HepG2 (cell line): ENCODE measurements around the gene DNAJA3. TPM values are rescaled to one million over a fixed set of nuclear protein-coding genes. Genes with fewer than 3 reads are reported as not detected.
A peak's percentile ranks its signal among the peaks of the same experiment; 100 is the strongest.

Experiments
- ARID5B ChIP-seq: IDR thresholded peaks from 2 replicates; pipeline ENCODE4 v1.4.0; 2020; ENCODE audit warnings: mild to moderate bottlenecking, missing genetic modification reagents
- ATF3 ChIP-seq: sonication (generic); formaldehyde crosslinking; IDR thresholded peaks from 2 replicates; pipeline ENCODE4 v1.4.0; 2020; ENCODE audit warnings: missing genetic modification reagents
- BHLHE40 ChIP-seq: IDR thresholded peaks from 2 replicates; pipeline ENCODE4 v1.6.1; 2011; ENCODE audit warnings: low read length, improper control_type of control experiment
- EZH2 ChIP-seq: conservative IDR thresholded peaks from 2 replicates; pipeline ENCODE4 v1.6.1; 2012; ENCODE audit warnings: mild to moderate bottlenecking, low read depth, low read length, moderate library complexity
- FIP1L1 ChIP-seq: fragments of 200-400 bp; formaldehyde crosslinking; IDR thresholded peaks from 2 replicates; pipeline ENCODE4 v1.6.1; 2018; ENCODE audit warnings: low read depth, mild to moderate bottlenecking, low read length, moderate library complexity, borderline replicate concordance; ENCODE audit not compliant: insufficient read depth
- FOXJ3 ChIP-seq: sonication (generic); formaldehyde crosslinking; IDR thresholded peaks from 2 replicates; pipeline ENCODE4 v1.4.0; 2020; ENCODE audit warnings: missing genetic modification reagents, mild to moderate bottlenecking, borderline replicate concordance
- FOXP1 ChIP-seq, 2 experiments: fragments of 450-650 bp in 1 of 2; IDR thresholded peaks; 2 replicates each; pipeline ENCODE4 v1.6.1; 2017 to 2018; ENCODE audit warnings: antibody characterized with exemption in 1 of 2
- GLI4 ChIP-seq: sonication (generic); formaldehyde crosslinking; IDR thresholded peaks from 2 replicates; pipeline ENCODE4 v1.5.1; 2020; ENCODE audit warnings: missing genetic modification reagents, mild to moderate bottlenecking, moderate library complexity, borderline replicate concordance
- GTF3A ChIP-seq: sonication (generic); formaldehyde crosslinking; conservative IDR thresholded peaks from 2 replicates; pipeline ENCODE4 v1.4.0; 2020; ENCODE audit warnings: mild to moderate bottlenecking, missing genetic modification reagents
- HOXA3 ChIP-seq: sonication (generic); formaldehyde crosslinking; IDR thresholded peaks from 2 replicates; pipeline ENCODE4 v1.5.0; 2020; ENCODE audit warnings: missing genetic modification reagents
- MAFK ChIP-seq, 2 experiments: IDR thresholded peaks in 1 of 2; conservative IDR thresholded peaks in 1 of 2; 2 replicates each; pipeline ENCODE4 v1.6.1; 2011; ENCODE audit warnings: improper control_type of control experiment in 2 of 2, low read length in 2 of 2
- MED1 ChIP-seq: sonication (generic); formaldehyde crosslinking; IDR thresholded peaks from 2 replicates; pipeline ENCODE4 v1.4.0; 2020; ENCODE audit warnings: missing genetic modification reagents
- MIER2 ChIP-seq: IDR thresholded peaks from 2 replicates; pipeline ENCODE4 v1.6.1; 2016; ENCODE audit warnings: missing biosample characterization, missing genetic modification reagents
- MIXL1 ChIP-seq: IDR thresholded peaks from 2 replicates; pipeline ENCODE4 v1.6.1; 2016
- MTF2 ChIP-seq: sonication (generic); formaldehyde crosslinking; IDR thresholded peaks from 2 replicates; pipeline ENCODE4 v1.5.0; 2020; ENCODE audit warnings: missing genetic modification reagents, borderline replicate concordance
- MXD4 ChIP-seq: IDR thresholded peaks from 2 replicates; pipeline ENCODE4 v1.6.1; 2016; ENCODE audit warnings: mild to moderate bottlenecking, missing biosample characterization, missing genetic modification reagents
- MZF1 ChIP-seq: sonication (generic); formaldehyde crosslinking; IDR thresholded peaks from 2 replicates; pipeline ENCODE4 v1.8.1; 2023; ENCODE audit warnings: mild to moderate bottlenecking, missing genetic modification reagents, borderline replicate concordance
- NAIF1 ChIP-seq: sonication (generic); formaldehyde crosslinking; IDR thresholded peaks from 2 replicates; pipeline ENCODE4 v1.5.0; 2020; ENCODE audit warnings: mild to moderate bottlenecking, missing genetic modification reagents, borderline replicate concordance
- NFE2 ChIP-seq: sonication (generic); formaldehyde crosslinking; IDR thresholded peaks from 2 replicates; pipeline ENCODE4 v1.4.0; 2020; ENCODE audit warnings: missing genetic modification reagents
- PHF8 ChIP-seq: sonication (generic); formaldehyde crosslinking; IDR thresholded peaks from 2 replicates; pipeline ENCODE4 v1.5.0; 2020; ENCODE audit warnings: missing genetic modification reagents
- RFXAP ChIP-seq: sonication (generic); formaldehyde crosslinking; IDR thresholded peaks from 2 replicates; pipeline ENCODE4 v1.4.0; 2020; ENCODE audit warnings: missing genetic modification reagents, borderline replicate concordance
- RNF2 ChIP-seq: fragments of 450-650 bp; conservative IDR thresholded peaks from 2 replicates; pipeline ENCODE4 v1.6.1; 2016; ENCODE audit warnings: low read depth
- SAFB2 ChIP-seq: sonication (generic); formaldehyde crosslinking; IDR thresholded peaks from 2 replicates; pipeline ENCODE4 v1.5.1; 2020; ENCODE audit warnings: missing genetic modification reagents, low read depth, mild to moderate bottlenecking, borderline replicate concordance
- TBL1XR1 ChIP-seq: fragments of 150-350 bp; IDR thresholded peaks from 2 replicates; pipeline ENCODE4 v1.6.1; 2014; ENCODE audit warnings: borderline replicate concordance, low read length; ENCODE audit not compliant: partially characterized antibody
- ZNF296 ChIP-seq: sonication (generic); formaldehyde crosslinking; conservative IDR thresholded peaks from 2 replicates; pipeline ENCODE4 v1.5.0; 2020; ENCODE audit warnings: mild to moderate bottlenecking, missing genetic modification reagents
- ZNF572 ChIP-seq: sonication (generic); formaldehyde crosslinking; IDR thresholded peaks from 2 replicates; pipeline ENCODE4 v1.5.1; 2020; ENCODE audit warnings: mild to moderate bottlenecking, missing genetic modification reagents
- ZNF644 ChIP-seq: IDR thresholded peaks from 2 replicates; pipeline ENCODE4 v1.6.1; 2016; ENCODE audit warnings: low read depth
- ZSCAN22 ChIP-seq: sonication (generic); formaldehyde crosslinking; IDR thresholded peaks from 2 replicates; pipeline ENCODE4 v1.4.0; 2020; ENCODE audit warnings: mild to moderate bottlenecking, missing genetic modification reagents
- polyA plus RNA-seq, 8 experiments: library from polyadenylated mRNA; depleted of rRNA in 3 of 8; stranded (reverse) in 7 of 8; unstranded in 1 of 8; fragments of >200 nt; fragmentation: Illumina TruSeq in 4 of 8; extraction: Trizol in 4 of 8; gene quantifications; 2 replicates each; pipeline versions ENCODE4 v1.2.1 to v1.2.3, GENCODE V29; 2011 to 2016; ENCODE audit warnings: low read depth in 4 of 8, missing spikeins in 1 of 8, mixed read lengths in 1 of 8; ENCODE audit not compliant: insufficient read depth in 1 of 8
- total RNA-seq, 5 experiments: library from RNA; depleted of rRNA; stranded (reverse); fragments of >200 nt; fragmentation: Illumina TruSeq; extraction: Trizol; gene quantifications; 2 replicates each; pipeline ENCODE4 v1.2.3, GENCODE V29; 2016; ENCODE audit warnings: low read depth in 1 of 5

DNAJA3 gene
- total and polyA plus RNA-seq, 2 of the 13 experiments (the other 11 are each of a cell fraction or from before 2014, with no cell fraction given): 77.0 to 83.3 TPM

- 0 out of 2 replicates have a peak, but pooled peaks have one; percentile 55 for TF ChIP-seq GLI4 (CRISPR knock-in tag)
- peak; percentile 89 for TF ChIP-seq MXD4
- TF ChIP-seq BHLHE40: peak; percentile 75
- no peak for TF ChIP-seq FIP1L1
- TF ChIP-seq ZNF644 (CRISPR knock-in tag): no peak
- TF ChIP-seq RNF2: peak; percentile 26; the same call in 1 of the 2 replicates
- TF ChIP-seq MAFK (conservative IDR thresholded peaks at IDR 0.05 in 1 of 2, IDR thresholded peaks at IDR 0.05 in 1 of 2; ENCODE audit: low read length in 2 of 2): no peak
- no peak for TF ChIP-seq TBL1XR1
- TF ChIP-seq ZNF572: 0 out of 2 replicates have a peak, but pooled peaks have one; percentile 41
- TF ChIP-seq MIXL1 (CRISPR knock-in tag): no peak; the same call in 1 of the 2 replicates
- peak; percentile 85; the same call in 1 of the 2 replicates for TF ChIP-seq RFXAP (CRISPR knock-in tag)
- no peak for TF ChIP-seq MTF2 (CRISPR knock-in tag)
- no peak for TF ChIP-seq EZH2
- no peak for TF ChIP-seq GTF3A
- peak; percentile 92 for TF ChIP-seq HOXA3 (CRISPR knock-in tag)
- TF ChIP-seq MZF1 (CRISPR knock-in tag): no peak
- no peak for TF ChIP-seq ZSCAN22 (CRISPR knock-in tag)
- peak; percentile 84 for TF ChIP-seq SAFB2 (CRISPR knock-in tag)
- no peak for TF ChIP-seq FOXP1 (IDR thresholded peaks at IDR 0.05)
- TF ChIP-seq FOXP1 (CRISPR knock-in tag; IDR thresholded peaks at IDR 0.05): no peak
- TF ChIP-seq PHF8 (CRISPR knock-in tag): peak; percentile 88
- no peak; the same call in 1 of the 2 replicates for TF ChIP-seq NAIF1
- TF ChIP-seq MED1 (CRISPR knock-in tag): peak; percentile 86
- TF ChIP-seq ATF3 (CRISPR knock-in tag): peak; percentile 9; the same call in 1 of the 2 replicates
- peak; percentile 80 for TF ChIP-seq ZNF296 (CRISPR knock-in tag)
- TF ChIP-seq ARID5B (CRISPR knock-in tag): peak; percentile 62
- peak; percentile 60; the same call in 1 of the 2 replicates for TF ChIP-seq MIER2 (CRISPR knock-in tag)
- no peak for TF ChIP-seq FOXJ3
- TF ChIP-seq NFE2 (CRISPR knock-in tag): no peak
Measured at GRCh38 chr16:4475880-4476788, 50.5 kb downstream of the DNAJA3 start, which contains the start of gene HMOX2 (continued).
